Kidney tubule cell (primary cell): ENCODE results near the gene ZNF175.

Source experiments
- DNase-seq: peaks from one replicate; pipeline ENCODE4 v3.0.0-alpha.2; 2018; ENCODE audit warnings: low spot score

ZNF175 gene

DNA sequence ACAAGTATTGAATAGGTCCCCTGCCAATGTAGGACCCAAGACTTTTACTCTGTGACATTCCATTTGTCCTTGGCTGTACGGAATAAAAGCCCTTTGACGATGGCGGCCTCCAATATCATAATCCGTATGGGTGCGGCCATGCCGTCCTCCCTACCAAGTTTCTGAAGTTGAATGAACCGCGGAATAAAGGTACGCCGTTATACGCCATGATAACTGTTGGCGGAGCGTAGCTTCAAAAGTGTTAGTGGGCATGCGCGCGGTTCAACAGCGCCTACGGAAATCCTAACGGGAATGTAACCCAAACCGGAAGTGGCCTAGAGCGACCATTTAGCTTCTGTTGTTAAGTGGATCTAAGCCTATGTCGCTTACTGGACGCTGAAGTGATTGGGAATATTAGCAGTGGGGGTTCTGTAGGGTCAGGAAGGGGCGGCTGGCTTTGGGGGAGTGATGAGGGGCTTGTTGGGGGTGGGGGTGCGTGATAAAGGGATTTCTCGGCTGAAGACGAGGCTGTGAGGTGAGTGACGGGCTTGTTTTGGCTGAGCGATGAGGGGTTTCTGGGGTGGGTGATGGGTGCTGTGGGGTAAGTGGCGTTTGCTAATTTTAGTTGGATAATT is at the start of gene ZNF175:
Gene ZNF175, plus strand, starts transcription at position 322 of the 614 bp plus-strand sequence. CDS start 2,047 bp downstream, outside the sequence.
- peak; percentile 97 for DNase-seq

DNA sequence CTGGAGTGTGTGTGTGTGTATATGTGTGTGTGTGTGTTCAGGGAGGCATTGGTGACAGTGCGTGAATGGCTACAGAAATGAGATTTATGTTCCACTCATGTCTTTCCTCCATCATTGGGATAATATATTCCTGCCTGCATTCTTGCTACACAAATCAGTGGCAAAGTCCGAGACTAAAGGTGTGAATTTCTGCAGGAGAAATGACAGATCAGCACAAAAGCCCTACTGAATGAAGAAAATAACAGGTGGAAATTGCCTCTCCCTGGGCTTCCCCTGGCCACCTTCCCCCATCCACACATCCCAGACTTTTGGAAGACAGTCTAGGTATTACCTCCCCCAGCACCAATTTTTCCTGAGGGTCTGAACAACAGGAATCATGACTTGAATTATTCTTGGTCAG is 49.7 kb upstream of the ZNF175 start:
- DNase-seq, result no peak

DNA sequence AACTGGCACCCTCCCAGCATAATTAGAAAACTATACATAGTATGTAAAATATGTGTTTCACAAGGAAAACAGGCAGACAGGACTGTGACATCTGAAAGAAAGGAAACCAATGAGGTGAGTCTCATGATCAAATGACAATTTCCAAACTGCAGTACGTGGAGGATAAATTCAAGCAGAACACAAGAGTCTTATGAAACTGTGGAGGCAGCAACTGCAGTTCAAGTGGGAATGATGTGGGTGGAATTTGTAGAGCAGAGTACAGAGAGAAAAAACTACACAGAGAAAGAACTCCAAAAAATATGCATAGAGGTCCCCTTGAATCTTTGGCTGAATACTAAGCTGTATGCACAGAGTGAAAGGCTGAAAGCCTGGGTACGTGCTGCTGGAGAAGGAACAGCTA is 49.3 kb upstream of the ZNF175 start:
- DNase-seq, result no peak

DNA sequence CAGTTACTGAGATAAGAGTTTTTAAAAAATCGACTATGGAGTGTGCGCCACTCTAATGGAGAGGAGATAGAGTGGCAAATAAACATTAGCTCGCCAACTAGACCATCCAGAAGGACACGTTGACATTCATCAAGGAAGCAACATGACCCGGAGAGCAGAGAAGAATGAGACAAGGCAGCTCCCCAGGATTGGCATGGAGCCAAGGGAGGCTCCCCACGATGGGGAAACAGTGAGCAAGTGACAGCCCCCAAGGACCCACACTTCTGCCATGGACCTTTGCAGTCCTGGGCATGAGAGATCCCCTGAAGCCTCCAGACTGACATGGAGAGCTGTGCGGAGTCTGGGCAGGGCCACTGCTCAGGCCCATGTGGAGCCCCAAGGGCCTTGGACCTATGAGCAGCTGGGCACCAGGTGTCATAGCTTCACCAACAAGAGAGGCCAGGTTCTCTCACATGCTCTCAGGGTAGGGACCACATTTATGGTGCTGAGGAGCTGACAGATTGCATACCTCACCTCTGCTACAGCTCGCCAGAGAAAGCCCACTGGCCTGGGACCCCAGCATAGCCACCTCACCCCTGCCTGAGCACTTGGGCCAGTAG is 46.3 kb upstream of the ZNF175 start:
- no peak for DNase-seq

DNA sequence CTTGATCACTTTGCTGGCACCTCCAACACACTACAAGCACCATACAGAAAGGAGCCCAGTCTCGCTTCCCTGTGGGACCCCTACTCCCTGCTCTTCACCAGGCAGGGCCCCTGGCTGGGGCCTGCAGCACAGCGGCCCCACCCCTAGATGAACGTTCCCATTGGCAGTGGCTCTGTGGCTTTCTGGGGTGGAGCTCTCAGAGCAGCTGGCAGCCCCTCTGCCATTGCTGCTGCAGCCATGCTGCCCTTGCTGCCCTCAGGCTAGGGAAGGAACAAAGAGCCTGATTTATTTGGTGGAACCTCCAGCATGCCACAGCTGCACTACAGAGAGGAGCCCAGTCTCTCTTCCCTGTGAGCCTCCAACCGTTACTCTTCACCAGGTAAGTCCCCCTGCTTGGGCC is 45.4 kb upstream of the ZNF175 start:
- no peak for DNase-seq

DNA sequence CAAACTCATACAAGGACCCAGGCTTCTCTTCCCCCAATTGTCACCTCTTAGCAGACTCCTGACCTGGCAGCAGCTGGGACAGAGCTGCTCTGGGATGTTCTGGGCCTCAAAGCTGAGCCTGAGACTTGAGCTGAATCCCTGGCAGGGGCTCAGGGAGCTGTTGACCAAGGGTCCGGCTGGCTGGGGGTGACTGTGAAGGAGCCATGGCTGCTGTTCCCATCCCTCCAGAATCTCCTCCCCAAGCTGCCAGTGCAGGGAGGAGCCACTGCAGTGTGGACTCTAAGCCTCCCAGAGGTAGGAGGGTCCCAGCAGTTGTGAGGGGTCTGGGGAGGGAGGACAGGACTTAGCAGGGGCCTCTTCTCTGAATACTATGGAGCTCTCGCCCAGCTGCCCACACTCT is 41.8 kb upstream of the ZNF175 start:
- no peak for DNase-seq

DNA sequence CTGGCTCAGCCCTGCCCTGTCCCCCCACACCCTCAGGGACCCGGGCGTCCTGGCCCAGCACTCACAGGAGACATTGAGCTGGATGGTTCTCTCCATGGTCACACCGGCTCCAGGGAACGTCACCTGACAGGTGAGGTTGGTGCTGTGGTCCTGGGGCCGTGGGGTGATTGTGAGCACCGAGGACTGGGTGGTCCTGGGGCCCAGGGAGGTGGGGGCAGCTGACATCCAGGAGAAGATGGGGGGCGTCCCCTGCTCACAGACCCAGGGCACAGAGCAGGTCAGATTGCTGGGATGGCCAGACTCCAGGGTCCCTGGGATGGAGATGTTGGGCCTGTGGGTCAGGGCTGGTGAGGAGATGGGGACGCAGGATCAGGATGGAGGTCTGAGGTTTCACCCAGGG is 40.5 kb upstream of the ZNF175 start:
- no peak for DNase-seq

DNA sequence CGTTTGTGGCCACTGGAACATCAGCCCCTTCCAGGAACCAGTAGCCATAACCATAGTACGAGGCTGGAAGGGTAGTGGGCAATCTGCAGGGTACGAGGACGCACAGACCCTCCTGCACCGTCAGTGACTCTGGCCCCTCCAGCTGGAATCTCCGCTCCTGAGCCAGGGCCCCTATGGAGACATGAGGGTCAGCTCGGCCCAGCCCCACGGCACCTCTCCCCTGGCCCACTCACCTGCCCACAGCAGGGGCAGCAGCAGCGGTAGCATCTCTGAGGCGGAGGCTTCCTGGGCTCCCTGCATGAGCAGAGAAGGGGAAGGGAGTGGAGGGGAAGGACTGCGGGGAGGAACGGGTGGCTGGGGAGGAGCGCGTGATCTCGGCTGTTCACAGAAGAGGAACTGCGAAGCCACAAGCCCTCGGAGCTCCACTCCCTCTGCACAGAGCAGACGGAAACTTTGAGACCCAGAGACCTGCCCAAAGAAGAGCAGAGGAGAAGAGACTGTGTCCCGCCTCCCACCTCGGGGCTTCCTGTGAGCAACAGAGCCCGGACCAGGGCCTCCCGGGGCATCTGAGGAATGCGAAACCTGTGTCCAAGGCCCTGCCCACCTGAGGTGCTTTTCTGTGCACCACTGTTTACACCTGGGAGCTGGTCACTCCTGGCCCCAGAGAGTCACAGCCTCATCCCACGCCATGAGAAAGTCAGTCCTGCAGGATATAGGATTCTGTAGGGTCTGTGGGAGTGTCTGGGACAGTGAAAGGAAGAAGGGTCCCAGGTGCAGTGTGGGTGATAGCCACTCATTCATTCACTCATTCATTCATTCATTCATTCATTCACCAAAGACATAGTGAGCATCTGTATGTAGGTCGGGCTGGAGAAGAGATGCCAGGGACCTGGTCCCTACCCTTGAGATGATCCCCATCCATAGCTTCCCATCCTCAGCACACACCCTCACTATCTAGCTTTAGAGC is 39.5 kb upstream of the ZNF175 start, which contains the start of gene SIGLEC6:
Gene SIGLEC6, minus strand, starts transcription at position 322 of the 967 bp plus-strand sequence. Its CDS starts 22 bp downstream, at position 300.
- no peak for DNase-seq

DNA sequence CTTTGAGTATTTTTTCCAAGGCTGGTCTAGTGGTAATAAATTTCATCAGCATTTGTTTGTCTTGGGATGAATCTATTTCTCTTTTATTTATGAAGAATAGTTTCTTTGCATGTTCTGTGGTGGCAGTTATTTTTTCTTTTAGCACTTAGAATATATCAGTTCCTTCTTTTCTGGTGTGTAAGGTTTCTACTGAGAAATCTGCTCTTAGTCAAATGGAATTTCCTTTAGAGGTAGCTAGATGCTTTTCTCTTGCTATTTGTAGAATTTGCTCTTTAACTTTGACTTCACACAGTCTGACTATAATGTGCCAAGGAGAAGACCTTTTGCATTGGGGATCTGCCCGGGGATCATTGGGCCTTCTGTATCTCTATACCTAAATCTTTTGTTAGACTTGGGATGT is 35.5 kb upstream of the ZNF175 start:
- no peak for DNase-seq

DNA sequence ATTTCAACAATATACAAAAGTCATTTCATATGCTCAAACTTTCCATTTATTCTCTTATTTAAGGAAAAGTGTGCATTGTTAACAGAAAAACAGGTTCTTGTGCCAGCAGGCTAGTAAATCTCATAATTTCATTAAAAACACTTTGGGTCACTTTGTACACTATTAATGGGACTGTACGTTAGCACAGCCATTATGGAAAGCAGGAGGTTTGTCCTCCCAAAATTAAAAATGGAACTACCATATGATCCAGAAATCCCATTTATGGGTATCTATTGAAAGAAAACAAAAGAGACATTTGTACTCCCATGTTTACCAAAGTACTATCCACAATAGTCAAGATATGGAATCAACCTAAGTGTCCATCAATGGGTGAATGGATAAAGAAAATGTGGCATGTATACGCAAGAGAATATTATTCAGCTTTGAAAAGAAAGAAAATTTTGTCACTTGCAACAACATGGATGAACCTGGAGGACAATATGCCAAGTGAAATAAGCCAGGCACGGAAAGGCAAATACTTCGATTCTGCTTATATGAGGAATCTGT is 31.2 kb upstream of the ZNF175 start:
- DNase-seq, result no peak

DNA sequence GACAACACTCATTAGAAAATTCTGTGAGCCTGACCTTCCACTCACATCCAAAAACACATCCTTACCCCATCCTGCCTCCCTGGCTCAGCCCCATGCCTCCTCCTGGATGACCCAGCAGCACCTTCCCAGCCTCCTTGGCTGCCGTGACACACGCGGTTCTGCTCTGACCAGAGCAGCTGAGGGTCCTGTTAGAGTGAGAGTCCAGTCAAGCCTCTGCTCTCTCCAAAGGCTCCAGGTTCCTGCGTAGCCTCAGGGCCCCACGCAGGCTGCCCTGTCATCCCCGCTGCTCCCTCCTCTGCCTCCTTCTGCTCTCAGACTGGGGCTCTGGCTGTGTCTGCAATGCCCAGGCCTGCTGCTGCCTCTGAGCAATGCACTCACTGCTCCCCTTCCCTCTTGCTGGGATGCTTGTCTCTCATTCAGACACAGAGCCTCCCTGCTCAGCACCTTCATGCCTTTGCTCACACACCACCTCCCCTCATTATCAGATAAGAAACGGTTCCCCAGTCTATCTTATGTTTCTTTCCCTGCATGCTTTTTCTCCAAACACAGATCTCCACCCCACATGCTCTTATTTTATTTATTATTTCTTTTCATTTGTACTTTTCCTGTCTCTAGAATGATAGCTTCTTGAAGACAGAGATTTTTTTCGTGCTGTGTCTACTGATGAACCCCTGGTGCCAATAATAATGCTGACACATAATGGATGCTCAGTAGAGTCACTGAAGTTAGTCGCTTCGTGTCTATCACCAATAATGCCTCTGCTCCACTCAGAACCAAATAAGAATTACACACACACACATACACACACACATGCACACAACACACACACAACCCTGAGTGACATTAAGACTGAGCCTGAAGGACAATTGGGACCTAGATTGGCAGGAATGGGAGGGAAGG is 29.4 kb upstream of the ZNF175 start:
- DNase-seq, result no peak

DNA sequence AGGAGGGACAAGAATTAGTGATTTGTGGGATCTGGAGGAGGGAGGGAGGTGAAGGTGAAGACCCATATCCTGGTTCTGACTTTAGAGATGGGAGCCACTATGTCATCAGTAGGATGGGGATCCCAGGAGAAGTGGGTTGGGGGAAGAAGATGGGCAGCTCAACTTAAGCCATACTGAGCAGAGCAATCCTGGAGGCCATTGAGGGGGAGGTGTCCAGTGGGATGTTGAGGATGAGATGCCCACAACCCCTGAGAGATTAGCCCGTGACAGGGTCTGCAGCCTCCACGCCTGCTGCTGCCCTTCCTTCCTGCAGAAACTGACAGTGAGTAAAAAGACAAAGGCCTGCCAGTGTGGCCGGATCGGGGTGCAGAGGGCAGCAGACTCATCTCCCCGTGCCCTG is 28.4 kb upstream of the ZNF175 start:
- no peak for DNase-seq

DNA sequence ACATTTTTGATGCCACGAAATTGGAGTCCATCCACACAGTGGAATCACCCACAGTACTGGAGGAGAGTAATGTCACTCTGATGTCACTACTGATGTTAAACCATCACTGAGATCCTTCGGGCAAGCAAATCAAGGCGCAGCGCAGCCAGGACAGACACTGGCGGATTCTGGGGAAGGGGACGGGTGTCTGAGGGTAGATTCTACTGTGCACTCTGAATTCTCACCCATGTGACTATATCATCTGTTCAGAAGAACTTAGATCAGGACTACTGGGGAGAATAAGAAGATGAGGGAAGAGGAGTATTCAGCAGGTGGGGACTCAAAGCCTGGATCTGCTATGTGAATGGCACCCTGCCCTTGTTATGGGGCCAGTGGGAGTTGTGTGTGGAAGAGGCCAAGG is 27.0 kb upstream of the ZNF175 start:
- no peak for DNase-seq

DNA sequence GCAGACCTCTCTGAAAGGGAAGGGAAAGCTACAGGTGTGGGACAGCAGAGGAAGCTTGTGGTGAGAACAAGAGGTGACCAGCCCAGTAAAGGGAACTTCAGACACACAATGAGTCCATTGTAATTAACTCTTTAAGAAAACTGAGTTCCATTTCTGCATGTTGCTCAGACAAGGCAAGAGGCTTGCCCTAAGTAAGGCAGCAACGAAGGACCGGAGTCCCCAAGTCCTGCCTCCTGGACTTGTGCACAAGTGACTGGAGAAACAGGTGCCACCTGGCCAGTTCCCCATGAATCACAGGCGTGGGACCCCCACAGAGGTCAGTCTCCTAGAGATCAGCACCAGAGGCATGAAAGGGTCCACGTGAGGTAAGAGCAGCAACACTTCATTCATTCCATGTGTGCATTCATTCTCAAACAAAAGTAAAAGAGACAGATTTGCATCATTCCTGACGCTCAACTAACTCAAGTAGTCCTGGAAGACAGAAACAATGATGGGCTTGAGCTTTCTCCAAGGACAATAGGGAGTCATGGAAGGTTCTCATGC is 24.9 kb upstream of the ZNF175 start:
- no peak for DNase-seq

DNA sequence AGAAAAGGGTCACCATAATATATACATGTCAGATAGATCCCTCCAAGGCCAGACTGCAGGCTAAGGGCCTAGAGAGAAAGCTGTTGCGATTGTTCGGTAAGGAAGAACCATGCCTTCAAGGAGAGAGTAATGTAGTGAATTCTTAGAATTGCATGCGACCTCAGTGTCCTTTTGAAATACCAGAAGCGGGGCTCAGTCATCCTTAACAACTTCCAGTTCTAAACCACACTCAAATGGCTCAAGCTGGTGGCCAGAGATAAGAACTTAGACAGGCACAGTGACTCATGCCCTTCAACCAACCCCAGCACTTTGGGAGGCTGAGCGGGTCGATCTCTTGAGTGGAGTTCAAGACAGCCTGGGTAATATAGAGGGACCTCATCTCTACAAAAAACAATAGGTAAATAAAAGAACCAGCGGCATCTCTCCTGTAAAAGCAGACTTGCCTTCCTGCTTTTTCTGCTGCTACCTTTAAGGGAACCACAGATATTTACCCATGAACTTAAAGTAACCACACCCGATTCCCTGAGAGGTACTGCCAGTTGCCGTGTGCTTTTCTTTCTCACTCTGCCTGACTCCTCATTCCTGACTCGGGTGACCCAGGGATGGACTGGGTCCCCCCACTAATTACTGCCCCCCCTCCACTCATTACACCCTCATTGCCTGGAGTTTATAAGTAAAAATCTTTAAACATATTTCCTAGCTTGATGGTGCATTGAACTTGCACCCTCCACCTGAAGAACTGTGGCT is 24.3 kb upstream of the ZNF175 start:
- peak; percentile 24 for DNase-seq

DNA sequence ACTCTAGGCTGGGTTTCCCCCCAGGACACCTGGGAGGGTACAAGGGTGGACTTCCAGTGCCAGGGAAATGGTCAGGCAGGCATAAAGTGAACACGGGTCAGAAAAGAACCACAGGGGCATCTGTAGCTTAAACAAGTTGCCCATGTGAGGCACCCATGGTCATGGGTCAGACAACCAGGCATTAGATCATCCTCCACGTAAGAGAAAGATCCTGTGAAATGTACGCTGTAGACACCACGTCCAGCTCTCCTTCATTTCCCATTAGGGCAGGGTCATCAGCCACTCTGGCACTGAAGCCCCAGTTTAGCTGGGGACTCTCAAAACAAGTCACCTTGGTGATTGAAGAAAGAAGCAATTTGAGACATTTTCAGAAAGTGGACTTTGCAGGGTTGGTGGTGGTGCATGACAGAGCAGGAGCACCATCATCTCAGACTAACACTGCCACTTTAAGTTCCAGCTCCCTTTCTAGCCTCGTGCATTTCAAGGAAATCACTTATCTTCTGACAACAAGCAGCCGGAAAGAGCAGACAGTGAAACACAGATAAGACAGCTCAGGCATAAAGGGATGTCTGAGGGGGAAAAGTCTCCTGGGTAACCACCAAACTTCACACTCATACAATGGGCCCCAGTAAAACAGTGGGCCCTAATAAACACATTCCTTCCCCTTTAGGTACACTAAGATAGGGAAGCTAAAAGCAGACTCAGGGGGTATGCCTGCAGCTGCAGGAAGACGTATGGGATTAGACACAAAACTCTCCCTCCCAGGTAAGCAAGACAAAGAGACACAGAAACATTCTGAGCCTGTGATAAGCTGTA is 23.5 kb upstream of the ZNF175 start:
- no peak for DNase-seq

DNA sequence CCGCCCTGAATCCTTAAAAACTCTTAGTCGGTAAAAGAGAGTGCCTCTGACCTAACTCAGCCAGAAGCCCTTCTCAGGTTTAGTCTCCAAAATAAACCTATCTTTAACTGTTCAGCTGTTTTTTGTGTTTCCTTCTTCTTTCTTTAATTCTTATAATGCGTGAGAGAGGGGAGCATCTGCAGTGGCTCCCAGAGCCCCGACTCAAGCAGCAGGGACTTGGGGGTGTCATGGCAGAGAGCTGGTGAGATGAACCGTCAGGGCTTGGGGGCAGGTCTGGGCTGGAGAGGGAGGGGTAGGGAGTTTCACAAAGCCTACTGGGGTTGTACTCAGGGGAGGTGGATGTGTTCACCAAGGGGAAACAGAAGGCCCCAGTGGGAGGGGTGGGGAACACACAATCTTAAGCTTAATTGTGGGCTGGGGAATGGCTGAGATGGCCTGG is 22.9 kb upstream of the ZNF175 start:
- no peak for DNase-seq

DNA sequence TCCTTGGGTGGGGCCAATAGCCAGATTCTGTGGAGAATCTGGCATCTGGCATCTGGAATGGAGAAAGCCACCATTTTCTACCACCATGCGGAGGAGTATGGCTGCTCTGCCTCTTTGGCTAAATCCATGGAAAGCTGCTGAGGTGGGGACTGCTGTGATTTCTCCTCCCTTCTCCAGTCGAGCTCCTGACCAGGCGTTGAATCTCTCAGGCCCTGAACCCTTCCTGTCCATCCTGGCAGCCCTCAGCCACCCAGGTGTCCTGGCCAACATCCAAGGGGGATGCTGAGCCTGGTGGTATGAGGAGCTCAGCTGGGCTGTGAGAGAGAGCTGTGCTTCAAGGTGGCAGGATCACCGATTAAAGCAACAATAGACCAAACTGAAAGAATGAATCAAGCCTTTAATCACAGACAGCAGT is 22.2 kb upstream of the ZNF175 start:
- DNase-seq, result no peak

DNA sequence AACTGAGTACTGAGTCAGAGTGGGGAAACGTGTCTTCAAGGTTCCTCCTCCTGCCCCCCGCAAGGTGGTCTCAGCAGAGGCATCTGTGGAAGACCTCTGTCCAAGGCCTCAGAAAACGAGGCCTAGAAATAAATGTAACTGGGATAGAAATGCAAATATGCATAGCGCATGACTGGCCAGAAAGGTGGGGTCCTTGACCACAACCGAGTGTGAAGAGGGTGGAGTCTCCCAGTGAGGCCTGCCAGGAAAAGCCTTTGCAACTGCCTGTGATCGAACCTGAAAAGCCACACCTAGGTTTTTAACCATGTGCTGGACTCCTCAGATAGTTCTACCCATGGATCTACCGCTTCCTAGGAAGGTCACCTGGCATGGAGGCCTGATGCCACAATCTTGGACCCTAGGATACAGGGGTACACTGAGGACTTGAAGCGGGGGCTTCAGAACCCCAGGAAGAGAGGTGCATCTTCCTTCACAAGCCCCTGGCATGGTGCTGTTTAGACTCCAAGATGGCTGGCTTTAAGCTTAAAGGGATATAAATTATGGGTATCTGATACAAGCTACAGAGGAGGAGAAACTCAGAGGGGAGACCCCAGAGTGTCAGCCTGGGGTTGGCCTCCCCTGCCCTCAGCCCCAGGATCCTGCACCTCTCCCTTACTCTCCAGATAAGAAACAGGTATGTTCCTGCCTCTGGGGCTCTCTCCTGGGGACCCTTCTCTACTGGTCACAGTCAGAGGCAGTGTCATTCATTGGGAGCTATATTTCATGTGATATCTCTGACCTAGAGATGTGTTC is 21.4 kb upstream of the ZNF175 start:
- no peak for DNase-seq
